Measurements from ENCODE around the gene ZXDC.

DNA sequence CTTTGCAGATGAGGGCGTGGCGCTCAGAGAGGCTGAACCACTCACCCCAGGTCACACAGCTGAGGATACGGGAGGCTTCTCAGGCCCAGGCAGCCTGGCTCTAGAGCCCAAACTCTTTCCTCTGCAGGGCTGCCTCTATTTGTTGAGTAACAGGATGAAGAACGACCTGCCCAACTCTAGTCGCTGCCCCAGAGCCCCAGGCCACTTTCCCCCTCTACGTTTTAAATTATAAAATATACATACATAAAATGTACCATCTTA lies 19.2 kb upstream of the ZXDC start:
- TF ChIP-seq, protein P1, sequence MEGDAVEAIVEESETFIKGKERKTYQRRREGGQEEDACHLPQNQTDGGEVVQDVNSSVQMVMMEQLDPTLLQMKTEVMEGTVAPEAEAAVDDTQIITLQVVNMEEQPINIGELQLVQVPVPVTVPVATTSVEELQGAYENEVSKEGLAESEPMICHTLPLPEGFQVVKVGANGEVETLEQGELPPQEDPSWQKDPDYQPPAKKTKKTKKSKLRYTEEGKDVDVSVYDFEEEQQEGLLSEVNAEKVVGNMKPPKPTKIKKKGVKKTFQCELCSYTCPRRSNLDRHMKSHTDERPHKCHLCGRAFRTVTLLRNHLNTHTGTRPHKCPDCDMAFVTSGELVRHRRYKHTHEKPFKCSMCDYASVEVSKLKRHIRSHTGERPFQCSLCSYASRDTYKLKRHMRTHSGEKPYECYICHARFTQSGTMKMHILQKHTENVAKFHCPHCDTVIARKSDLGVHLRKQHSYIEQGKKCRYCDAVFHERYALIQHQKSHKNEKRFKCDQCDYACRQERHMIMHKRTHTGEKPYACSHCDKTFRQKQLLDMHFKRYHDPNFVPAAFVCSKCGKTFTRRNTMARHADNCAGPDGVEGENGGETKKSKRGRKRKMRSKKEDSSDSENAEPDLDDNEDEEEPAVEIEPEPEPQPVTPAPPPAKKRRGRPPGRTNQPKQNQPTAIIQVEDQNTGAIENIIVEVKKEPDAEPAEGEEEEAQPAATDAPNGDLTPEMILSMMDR (IDR thresholded peaks at IDR 0.05; ENCODE audit: insufficient read depth, low read length) = no peak
- TF ChIP-seq POLR2AphosphoS5 (IDR thresholded peaks at IDR 0.05; ENCODE audit: low read depth) = no peak
- no peak for TF ChIP-seq GABPA (IDR thresholded peaks at IDR 0.05; ENCODE audit: low read depth)
